ENCODE data around the gene CTTNBP2NL.
"Not testable (repeated sequence)": the region's sequence is repeated elsewhere in the genome, so short reads cannot be mapped to it uniquely, and the experiment has no call there.

DNA sequence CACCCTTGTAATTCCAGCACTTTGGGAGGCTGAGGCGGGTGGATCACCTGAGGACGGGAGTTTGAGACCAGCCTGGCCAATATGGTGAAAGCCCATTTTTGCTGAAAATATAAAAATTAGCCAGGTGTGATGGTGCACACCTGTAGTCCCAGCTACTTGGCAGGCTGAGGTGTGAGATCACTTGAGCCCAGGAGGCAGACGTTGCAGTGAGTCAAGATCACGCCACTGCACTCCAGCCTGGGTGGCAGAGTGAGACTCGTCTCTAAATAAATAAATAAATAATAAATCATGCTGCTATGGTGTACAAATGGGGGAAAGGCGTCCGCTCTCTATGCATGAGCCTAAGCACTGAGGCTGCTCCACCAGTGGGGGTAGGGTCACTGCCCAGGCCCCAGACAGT lies 74.3 kb downstream of the CTTNBP2NL start:
- not testable (repeated sequence) for TF ChIP-seq POLR2A, POLR2AphosphoS5, EP300 (IDR thresholded peaks at IDR 0.05)
- TF ChIP-seq, protein P1, sequence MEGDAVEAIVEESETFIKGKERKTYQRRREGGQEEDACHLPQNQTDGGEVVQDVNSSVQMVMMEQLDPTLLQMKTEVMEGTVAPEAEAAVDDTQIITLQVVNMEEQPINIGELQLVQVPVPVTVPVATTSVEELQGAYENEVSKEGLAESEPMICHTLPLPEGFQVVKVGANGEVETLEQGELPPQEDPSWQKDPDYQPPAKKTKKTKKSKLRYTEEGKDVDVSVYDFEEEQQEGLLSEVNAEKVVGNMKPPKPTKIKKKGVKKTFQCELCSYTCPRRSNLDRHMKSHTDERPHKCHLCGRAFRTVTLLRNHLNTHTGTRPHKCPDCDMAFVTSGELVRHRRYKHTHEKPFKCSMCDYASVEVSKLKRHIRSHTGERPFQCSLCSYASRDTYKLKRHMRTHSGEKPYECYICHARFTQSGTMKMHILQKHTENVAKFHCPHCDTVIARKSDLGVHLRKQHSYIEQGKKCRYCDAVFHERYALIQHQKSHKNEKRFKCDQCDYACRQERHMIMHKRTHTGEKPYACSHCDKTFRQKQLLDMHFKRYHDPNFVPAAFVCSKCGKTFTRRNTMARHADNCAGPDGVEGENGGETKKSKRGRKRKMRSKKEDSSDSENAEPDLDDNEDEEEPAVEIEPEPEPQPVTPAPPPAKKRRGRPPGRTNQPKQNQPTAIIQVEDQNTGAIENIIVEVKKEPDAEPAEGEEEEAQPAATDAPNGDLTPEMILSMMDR (IDR thresholded peaks at IDR 0.05): not testable (repeated sequence)

All from stomach (tissue), 4 donors.